ENCODE data around the gene TRAPPC1. TPM values are rescaled to one million over a fixed set of nuclear protein-coding genes. Genes with fewer than 3 reads are reported as not detected.

Gene TRAPPC1
- total and polyA plus RNA-seq, 2 of the 4 experiments (the other 2 are of a cell fraction) = 50.4 to 303 TPM

DNA sequence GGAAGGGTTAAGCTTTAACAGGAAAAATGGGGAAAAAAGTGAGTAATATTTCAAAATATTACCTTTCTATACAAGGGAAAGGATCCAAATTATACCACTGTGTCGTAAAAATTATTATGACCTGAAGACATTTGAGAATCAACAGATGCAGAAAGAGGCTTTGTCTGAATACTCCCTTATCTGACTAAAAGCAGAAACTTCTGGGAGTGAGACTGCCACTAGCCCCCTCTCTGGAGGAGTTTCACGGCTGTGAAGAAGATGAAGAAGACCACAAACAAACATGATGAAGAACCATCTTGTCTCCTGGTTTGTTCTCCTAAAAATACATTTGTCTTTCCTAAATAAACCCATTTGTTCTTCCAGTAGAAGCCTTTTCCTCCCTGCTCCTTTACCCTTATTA is 29.7 kb upstream of the TRAPPC1 start:
- in situ Hi-C loops (cut with MboI; ENCODE audit: low sequenced_read_pairs) = no loop called here
- H3K36me3 ChIP-seq (ENCODE audit: control insufficient read depth, insufficient read depth, low read length) = no peaks in the 10 kb centered on the region
- H2AFZ ChIP-seq (replicated peaks; ENCODE audit: low read length, poor library complexity) = no peak overlapping the region
- no peaks in the 10 kb centered on the region for H3K79me1 ChIP-seq (ENCODE audit: low read depth in 1 of 2, low read length in 2 of 2)
- H3K4me1 ChIP-seq (ENCODE audit: control insufficient read depth, insufficient read depth, low read length) = no peaks in the 10 kb centered on the region
- CTCF ChIA-PET = no interaction called here
- no peak overlapping the region for H3K4me3 ChIP-seq (ENCODE audit: insufficient read depth, low read depth, low read length)
- H3K27me3 ChIP-seq (ENCODE audit: control insufficient read depth, insufficient read depth, low read length) = peaks cover 10% of the 10 kb centered on the region
- H4K8ac ChIP-seq (ENCODE audit: low read depth in 2 of 2, low read length in 2 of 2) = no peak overlapping the region
- no peak overlapping the region for H2BK15ac ChIP-seq (ENCODE audit: low read depth, low read length)
- no peak overlapping the region for H3K4ac ChIP-seq (ENCODE audit: low read depth, low read length)
- dilution Hi-C loops (cut with HindIII; ENCODE audit: low sequenced_read_pairs, unreplicated experiment) = no loop called here
- H3K4me2 ChIP-seq (ENCODE audit: low read depth, low read length) = no peak overlapping the region
- no peaks in the 10 kb centered on the region for H3K9me3 ChIP-seq (ENCODE audit: control insufficient read depth, insufficient read depth, low read length)
- DNase-seq = no peak
- no peak overlapping the region for H4K5ac ChIP-seq (ENCODE audit: low read depth, low read length)
- H2AK9ac ChIP-seq (replicated peaks; ENCODE audit: low read depth, low read length, poor library complexity) = no peak overlapping the region
- no peak overlapping the region for H3K18ac ChIP-seq (ENCODE audit: low read depth, low read length)
- WGBS, 2 experiments (ENCODE audit: extremely low coverage in 2 of 2, insufficient read length in 1 of 2) = no CpG with 5 or more reads among the region's 2 CpGs
- no peak overlapping the region for H2BK20ac ChIP-seq (ENCODE audit: low read depth, low read length)
- no peak overlapping the region for H2BK5ac ChIP-seq (ENCODE audit: low read depth, low read length, poor library complexity, severe bottlenecking)
- no peak overlapping the region for H4K91ac ChIP-seq (ENCODE audit: insufficient read depth, low read depth, low read length)
- no peak for ATAC-seq (ENCODE audit: low read depth)
- H2AK5ac ChIP-seq (ENCODE audit: low read depth, low read length) = no peak overlapping the region
- no peak overlapping the region for H3K9ac ChIP-seq (ENCODE audit: low read depth, low read length)
- H3K9me1 ChIP-seq (ENCODE audit: insufficient read depth, low read length) = no peaks in the 10 kb centered on the region
- H3K14ac ChIP-seq (replicated peaks; ENCODE audit: low read depth, low read length) = no peak overlapping the region
- intact Hi-C loops (cut with micrococcal nuclease) = no loop called here
- H3K23ac ChIP-seq (ENCODE audit: low read depth, low read length) = no peak overlapping the region
- no peaks in the 10 kb centered on the region for H4K20me1 ChIP-seq (ENCODE audit: insufficient read depth, low read length)
- BruUV-seq (replicated peaks) = no TSS peak
- H2BK120ac ChIP-seq (ENCODE audit: low read depth, low read length) = no peak overlapping the region
- H3K27ac ChIP-seq (ENCODE audit: insufficient read depth, low read length) = no peak overlapping the region
- H3K56ac ChIP-seq (ENCODE audit: extremely low read depth, insufficient read depth, low read length) = no peak overlapping the region
- no peak for TF ChIP-seq RCOR1 (IDR thresholded peaks at IDR 0.05; ENCODE audit: insufficient replicate concordance, low read length)
- TF ChIP-seq RFX5 (IDR thresholded peaks at IDR 0.05; ENCODE audit: low read depth, low read length) = no peak
- TF ChIP-seq NFE2L2 (IDR thresholded peaks at IDR 0.05; ENCODE audit: low read depth, low read length) = no peak
- no peak for TF ChIP-seq POLR2A (IDR thresholded peaks at IDR 0.05; ENCODE audit: low read depth, low read length)
- TF ChIP-seq, protein P1, sequence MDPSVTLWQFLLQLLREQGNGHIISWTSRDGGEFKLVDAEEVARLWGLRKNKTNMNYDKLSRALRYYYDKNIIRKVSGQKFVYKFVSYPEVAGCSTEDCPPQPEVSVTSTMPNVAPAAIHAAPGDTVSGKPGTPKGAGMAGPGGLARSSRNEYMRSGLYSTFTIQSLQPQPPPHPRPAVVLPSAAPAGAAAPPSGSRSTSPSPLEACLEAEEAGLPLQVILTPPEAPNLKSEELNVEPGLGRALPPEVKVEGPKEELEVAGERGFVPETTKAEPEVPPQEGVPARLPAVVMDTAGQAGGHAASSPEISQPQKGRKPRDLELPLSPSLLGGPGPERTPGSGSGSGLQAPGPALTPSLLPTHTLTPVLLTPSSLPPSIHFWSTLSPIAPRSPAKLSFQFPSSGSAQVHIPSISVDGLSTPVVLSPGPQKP (IDR thresholded peaks at IDR 0.05; ENCODE audit: borderline replicate concordance, low read depth, low read length) = no peak
- no peak for TF ChIP-seq FOS (IDR thresholded peaks at IDR 0.05; ENCODE audit: low read depth, low read length)
- TF ChIP-seq RAD21 (IDR thresholded peaks at IDR 0.05; ENCODE audit: low read length) = no peak
- TF ChIP-seq, protein P2, sequence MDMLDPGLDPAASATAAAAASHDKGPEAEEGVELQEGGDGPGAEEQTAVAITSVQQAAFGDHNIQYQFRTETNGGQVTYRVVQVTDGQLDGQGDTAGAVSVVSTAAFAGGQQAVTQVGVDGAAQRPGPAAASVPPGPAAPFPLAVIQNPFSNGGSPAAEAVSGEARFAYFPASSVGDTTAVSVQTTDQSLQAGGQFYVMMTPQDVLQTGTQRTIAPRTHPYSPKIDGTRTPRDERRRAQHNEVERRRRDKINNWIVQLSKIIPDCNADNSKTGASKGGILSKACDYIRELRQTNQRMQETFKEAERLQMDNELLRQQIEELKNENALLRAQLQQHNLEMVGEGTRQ (IDR thresholded peaks at IDR 0.05; ENCODE audit: low read depth, low read length) = no peak
- no peak for TF ChIP-seq MAZ (IDR thresholded peaks at IDR 0.05; ENCODE audit: borderline replicate concordance, low read depth, low read length)
- no peak for TF ChIP-seq SMC3 (IDR thresholded peaks at IDR 0.05; ENCODE audit: low read depth, low read length)
- no peak for TF ChIP-seq MAFK (IDR thresholded peaks at IDR 0.05; ENCODE audit: low read depth, low read length)
- no peak for TF ChIP-seq CHD1 (IDR thresholded peaks at IDR 0.05; ENCODE audit: low read depth, low read length)
- no peak for TF ChIP-seq CEBPB (IDR thresholded peaks at IDR 0.05; ENCODE audit: low read depth, low read length)
- TF ChIP-seq, protein P3, sequence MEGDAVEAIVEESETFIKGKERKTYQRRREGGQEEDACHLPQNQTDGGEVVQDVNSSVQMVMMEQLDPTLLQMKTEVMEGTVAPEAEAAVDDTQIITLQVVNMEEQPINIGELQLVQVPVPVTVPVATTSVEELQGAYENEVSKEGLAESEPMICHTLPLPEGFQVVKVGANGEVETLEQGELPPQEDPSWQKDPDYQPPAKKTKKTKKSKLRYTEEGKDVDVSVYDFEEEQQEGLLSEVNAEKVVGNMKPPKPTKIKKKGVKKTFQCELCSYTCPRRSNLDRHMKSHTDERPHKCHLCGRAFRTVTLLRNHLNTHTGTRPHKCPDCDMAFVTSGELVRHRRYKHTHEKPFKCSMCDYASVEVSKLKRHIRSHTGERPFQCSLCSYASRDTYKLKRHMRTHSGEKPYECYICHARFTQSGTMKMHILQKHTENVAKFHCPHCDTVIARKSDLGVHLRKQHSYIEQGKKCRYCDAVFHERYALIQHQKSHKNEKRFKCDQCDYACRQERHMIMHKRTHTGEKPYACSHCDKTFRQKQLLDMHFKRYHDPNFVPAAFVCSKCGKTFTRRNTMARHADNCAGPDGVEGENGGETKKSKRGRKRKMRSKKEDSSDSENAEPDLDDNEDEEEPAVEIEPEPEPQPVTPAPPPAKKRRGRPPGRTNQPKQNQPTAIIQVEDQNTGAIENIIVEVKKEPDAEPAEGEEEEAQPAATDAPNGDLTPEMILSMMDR (conservative IDR thresholded peaks at IDR 0.05; ENCODE audit: low read depth, low read length) = no peak
- no peak for TF ChIP-seq BHLHE40 (IDR thresholded peaks at IDR 0.05; ENCODE audit: low read depth, low read length)
- TF ChIP-seq MXI1 (IDR thresholded peaks at IDR 0.05; ENCODE audit: borderline replicate concordance, low read depth, low read length) = no peak
- POLR2A ChIA-PET (ENCODE audit: unreplicated experiment) = no interaction called here

Measured in IMR-90 (cell line).